HCT116 (cell line): ENCODE results near the gene OAS2. TPM values are rescaled to one million over a fixed set of nuclear protein-coding genes. Genes with fewer than 3 reads are reported as not detected.
A peak's percentile ranks its signal among the peaks of the same experiment; 100 is the strongest.

Source experiments
- ATAC-seq: fragments of 200-7000 bp; cut with Tn5 transposase; 2 replicates; pipeline ENCODE4 v1.9.1; 2020; ENCODE audit warnings: mild to moderate bottlenecking, moderate library complexity
- BruUV-seq: library from RNA; stranded (reverse); fragments of 400-500 nt; replicated peaks from 2 replicates; lab custom pipeline; 2021; lab: Mats Ljungman, UMichigan
- CTCF ChIA-PET: fragments of 300-600 bp; sonication (Branson Sonifier 250); formaldehyde crosslinking; loops from one replicate; lab custom pipeline; 2021; ENCODE audit warnings: antibody characterized with exemption; lab: Charles Lee
- POLR2A ChIA-PET: fragments of 300-600, 350-600 bp; sonication (Branson Sonifier 250); formaldehyde crosslinking; loops from one replicate; lab custom pipeline; 2021; ENCODE audit warnings: antibody characterized with exemption; lab: Charles Lee
- RAD21 ChIA-PET, 2 experiments: fragments of 300-600 bp; sonication (Branson Sonifier 250); formaldehyde crosslinking; loops; one replicate each; lab custom pipeline; 2023; ENCODE audit warnings: low total read pairs in 2 of 2; ENCODE audit not compliant: uncharacterized antibody in 2 of 2, unreplicated experiment in 2 of 2, low non-redundant PET in 1 of 2; lab: Charles Lee
- DNase-seq: peaks from one replicate; pipeline ENCODE4 v3.0.0-alpha.2; 2010; ENCODE audit warnings: low read depth, low spot score
- H2AFZ ChIP-seq: fragments of 200-600 bp; shearing (Covaris generic), sonication (generic); 2 replicates; pipeline ENCODE4 v1.6.1; 2017; ENCODE audit warnings: low read depth, mixed run types, mixed read lengths, antibody characterized with exemption, low read length; ENCODE audit not compliant: poor library complexity, severe bottlenecking
- H3K27ac ChIP-seq: 2 replicates; pipeline ENCODE4 v1.5.1; 2012; ENCODE audit warnings: low read depth, low read length
- H3K27me3 ChIP-seq: fragments of 200-600 bp; sonication (generic); 2 replicates; pipeline ENCODE4 v1.6.1; 2016; ENCODE audit warnings: mixed run types, low read length, mixed read lengths; ENCODE audit not compliant: insufficient read depth
- H3K36me3 ChIP-seq, 2 experiments: fragments of 200-500 bp in 1 of 2; fragments of 200-600 bp in 1 of 2; sonication (Bioruptor generic) in 1 of 2; sonication (generic) in 1 of 2; 2 replicates each; pipeline versions ENCODE4 v1.5.1 to v1.6.1; 2014 to 2016; ENCODE audit warnings: low read length in 2 of 2, inconsistent platforms in 1 of 2, mixed read lengths in 1 of 2, mixed run types in 1 of 2; ENCODE audit not compliant: insufficient read depth in 2 of 2, control insufficient read depth in 1 of 2
- H3K4me1 ChIP-seq, 2 experiments: fragments of 200-600 bp in 1 of 2; sonication (generic) in 1 of 2; 2 replicates each; pipeline versions ENCODE4 v1.5.1 to v1.6.1; 2012 to 2017; ENCODE audit warnings: low read length in 2 of 2, inconsistent platforms in 1 of 2, mild to moderate bottlenecking in 1 of 2, mixed read lengths in 1 of 2, mixed run types in 1 of 2, moderate library complexity in 1 of 2; ENCODE audit not compliant: insufficient read depth in 2 of 2, control insufficient read depth in 1 of 2
- H3K4me2 ChIP-seq: fragments of 200-600 bp; sonication (generic); 2 replicates; pipeline ENCODE4 v1.6.1; 2017; ENCODE audit warnings: mixed run types, low read length, mixed read lengths
- H3K4me3 ChIP-seq, 2 experiments: fragments of 200-600 bp in 1 of 2; sonication (generic) in 1 of 2; replicated peaks in 1 of 2; 2 replicates each; pipeline ENCODE4 v1.5.1; 2011 to 2016; ENCODE audit warnings: low read length in 2 of 2, control low read depth in 1 of 2, low read depth in 1 of 2, mild to moderate bottlenecking in 1 of 2, mixed read lengths in 1 of 2, mixed run types in 1 of 2
- H3K79me2 ChIP-seq: fragments of 200-600 bp; sonication (generic); 2 replicates; pipeline ENCODE4 v1.6.1; 2017; ENCODE audit warnings: mild to moderate bottlenecking, mixed run types, low read length, moderate library complexity, mixed read lengths; ENCODE audit not compliant: insufficient read depth
- H3K9ac ChIP-seq: fragments of 200-600 bp; sonication (generic); 2 replicates; pipeline ENCODE4 v1.6.1; 2016; ENCODE audit warnings: low read length, mixed read lengths
- H3K9me2 ChIP-seq: fragments of 200-600 bp; sonication (generic), shearing (Covaris generic); 2 replicates; pipeline ENCODE4 v1.6.1; 2017; ENCODE audit warnings: mixed run types, mild to moderate bottlenecking, moderate library complexity; ENCODE audit not compliant: insufficient read depth
- H3K9me3 ChIP-seq, 2 experiments: fragments of 200-500 bp in 1 of 2; fragments of 200-600 bp in 1 of 2; sonication (Bioruptor generic) in 1 of 2; sonication (generic) in 1 of 2; 2 replicates each; pipeline ENCODE4 v1.6.1; 2014 to 2017; ENCODE audit warnings: low read length in 2 of 2, mixed read lengths in 2 of 2, inconsistent platforms in 1 of 2, low read depth in 1 of 2, mild to moderate bottlenecking in 1 of 2, mixed run types in 1 of 2, moderate library complexity in 1 of 2; ENCODE audit not compliant: control insufficient read depth in 1 of 2, insufficient read depth in 1 of 2
- H4K20me1 ChIP-seq: fragments of 200-600 bp; sonication (generic), shearing (Covaris generic); 2 replicates; pipeline ENCODE4 v1.6.1; 2017; ENCODE audit warnings: mixed run types, mild to moderate bottlenecking, moderate library complexity; ENCODE audit not compliant: insufficient read depth
- CBX3 ChIP-seq: IDR thresholded peaks from 2 replicates; pipeline ENCODE4 v1.6.1; 2012; ENCODE audit warnings: low read depth
- CEBPB ChIP-seq: IDR thresholded peaks from 2 replicates; pipeline ENCODE4 v1.6.1; 2012; ENCODE audit warnings: low read depth
- EGR1 ChIP-seq: IDR thresholded peaks from 2 replicates; pipeline ENCODE4 v1.6.1; 2012; ENCODE audit warnings: low read depth
- EZH2phosphoT487 ChIP-seq: fragments of 200-600 bp; IDR thresholded peaks from 2 replicates; pipeline ENCODE4 v1.6.1; 2018; ENCODE audit warnings: antibody characterized with exemption, borderline replicate concordance
- JUND ChIP-seq: IDR thresholded peaks from 2 replicates; pipeline ENCODE4 v1.6.1; 2012
- POLR2A ChIP-seq: IDR thresholded peaks from 2 replicates; pipeline ENCODE4 v1.7.0; 2011; ENCODE audit warnings: borderline replicate concordance; ENCODE audit not compliant: insufficient read depth, insufficient read length; ENCODE audit errors: extremely low read depth
- POLR2AphosphoS5 ChIP-seq: IDR thresholded peaks from 2 replicates; pipeline ENCODE4 v1.6.1; 2011; ENCODE audit warnings: mild to moderate bottlenecking, low read depth, low read length, moderate library complexity
- RAD21 ChIP-seq: IDR thresholded peaks from 2 replicates; pipeline ENCODE4 v1.6.1; 2012; ENCODE audit warnings: low read depth, mild to moderate bottlenecking
- YY1 ChIP-seq: IDR thresholded peaks from 2 replicates; pipeline ENCODE4 v1.6.1; 2011; ENCODE audit warnings: low read length, low read depth, moderate library complexity, mild to moderate bottlenecking; ENCODE audit not compliant: insufficient replicate concordance; ENCODE audit errors: extremely low read depth
- ZNF274 ChIP-seq: fragments of 200-500 bp; sonication (Bioruptor generic); IDR thresholded peaks from 2 replicates; pipeline ENCODE4 v1.6.1; 2014; ENCODE audit warnings: mild to moderate bottlenecking, low read depth, low read length, inconsistent platforms
- intact Hi-C: fragments of 100-400 bp; cut with micrococcal nuclease; formaldehyde crosslinking; loops from 2 replicates; pipeline ENCODE4 v1.10.0; 2022
- total RNA-seq: library from RNA; stranded (reverse); gene quantifications from one replicate; pipeline ENCODE4 v1.2.1, GENCODE V29; 2021; ENCODE audit not compliant: unreplicated experiment
- TF ChIP-seq, protein P1 (sequence below): IDR thresholded peaks from 2 replicates; pipeline ENCODE4 v1.6.1; 2012; ENCODE audit warnings: low read depth
- TF ChIP-seq, protein P2 (sequence below): IDR thresholded peaks from 2 replicates; pipeline ENCODE4 v1.6.1; 2012
- TF ChIP-seq, protein P3 (sequence below): IDR thresholded peaks from 2 replicates; pipeline ENCODE4 v1.6.1; 2011; ENCODE audit warnings: mild to moderate bottlenecking, low read length, moderate library complexity; ENCODE audit not compliant: insufficient replicate concordance; ENCODE audit errors: extremely low read depth
- TF ChIP-seq, protein P4 (sequence below), 3 experiments: fragments of 200-600 bp in 1 of 3; sonication (generic) in 1 of 3; IDR thresholded peaks in 2 of 3; conservative IDR thresholded peaks in 1 of 3; 2 replicates each; pipeline ENCODE4 v1.5.1; 2012 to 2017; ENCODE audit warnings: low read depth in 2 of 3, low read length in 2 of 3, antibody characterized with exemption in 1 of 3, borderline replicate concordance in 1 of 3, control low read depth in 1 of 3, mild to moderate bottlenecking in 1 of 3, mixed read lengths in 1 of 3, mixed run types in 1 of 3, moderate library complexity in 1 of 3; ENCODE audit not compliant: insufficient read depth in 1 of 3

The OAS2 gene
- total RNA-seq, 1 experiment from 2014 or later: 0.30 TPM

DNA sequence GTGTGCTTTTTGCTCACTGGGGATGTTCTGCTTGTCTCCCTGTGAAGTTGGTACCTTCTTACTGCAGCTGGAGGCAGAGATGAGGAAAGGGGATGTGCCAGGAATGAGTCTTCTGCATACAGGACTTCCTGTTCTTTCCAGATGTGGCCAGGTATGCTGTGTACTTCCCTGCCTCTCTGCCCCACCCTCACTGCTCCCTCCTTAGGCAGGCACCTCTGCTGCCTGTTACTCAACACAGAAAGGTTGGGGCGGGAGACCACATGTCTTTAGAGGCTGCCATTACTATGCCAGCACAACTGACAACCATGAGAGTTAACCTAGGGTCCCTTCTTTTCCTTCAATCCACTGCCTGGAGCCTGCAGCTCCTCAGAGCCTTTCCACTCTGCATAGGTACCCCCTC, 42.1 kb upstream of the OAS2 start (continued):
- TF ChIP-seq, protein P1, sequence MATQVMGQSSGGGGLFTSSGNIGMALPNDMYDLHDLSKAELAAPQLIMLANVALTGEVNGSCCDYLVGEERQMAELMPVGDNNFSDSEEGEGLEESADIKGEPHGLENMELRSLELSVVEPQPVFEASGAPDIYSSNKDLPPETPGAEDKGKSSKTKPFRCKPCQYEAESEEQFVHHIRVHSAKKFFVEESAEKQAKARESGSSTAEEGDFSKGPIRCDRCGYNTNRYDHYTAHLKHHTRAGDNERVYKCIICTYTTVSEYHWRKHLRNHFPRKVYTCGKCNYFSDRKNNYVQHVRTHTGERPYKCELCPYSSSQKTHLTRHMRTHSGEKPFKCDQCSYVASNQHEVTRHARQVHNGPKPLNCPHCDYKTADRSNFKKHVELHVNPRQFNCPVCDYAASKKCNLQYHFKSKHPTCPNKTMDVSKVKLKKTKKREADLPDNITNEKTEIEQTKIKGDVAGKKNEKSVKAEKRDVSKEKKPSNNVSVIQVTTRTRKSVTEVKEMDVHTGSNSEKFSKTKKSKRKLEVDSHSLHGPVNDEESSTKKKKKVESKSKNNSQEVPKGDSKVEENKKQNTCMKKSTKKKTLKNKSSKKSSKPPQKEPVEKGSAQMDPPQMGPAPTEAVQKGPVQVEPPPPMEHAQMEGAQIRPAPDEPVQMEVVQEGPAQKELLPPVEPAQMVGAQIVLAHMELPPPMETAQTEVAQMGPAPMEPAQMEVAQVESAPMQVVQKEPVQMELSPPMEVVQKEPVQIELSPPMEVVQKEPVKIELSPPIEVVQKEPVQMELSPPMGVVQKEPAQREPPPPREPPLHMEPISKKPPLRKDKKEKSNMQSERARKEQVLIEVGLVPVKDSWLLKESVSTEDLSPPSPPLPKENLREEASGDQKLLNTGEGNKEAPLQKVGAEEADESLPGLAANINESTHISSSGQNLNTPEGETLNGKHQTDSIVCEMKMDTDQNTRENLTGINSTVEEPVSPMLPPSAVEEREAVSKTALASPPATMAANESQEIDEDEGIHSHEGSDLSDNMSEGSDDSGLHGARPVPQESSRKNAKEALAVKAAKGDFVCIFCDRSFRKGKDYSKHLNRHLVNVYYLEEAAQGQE: no peak

DNA sequence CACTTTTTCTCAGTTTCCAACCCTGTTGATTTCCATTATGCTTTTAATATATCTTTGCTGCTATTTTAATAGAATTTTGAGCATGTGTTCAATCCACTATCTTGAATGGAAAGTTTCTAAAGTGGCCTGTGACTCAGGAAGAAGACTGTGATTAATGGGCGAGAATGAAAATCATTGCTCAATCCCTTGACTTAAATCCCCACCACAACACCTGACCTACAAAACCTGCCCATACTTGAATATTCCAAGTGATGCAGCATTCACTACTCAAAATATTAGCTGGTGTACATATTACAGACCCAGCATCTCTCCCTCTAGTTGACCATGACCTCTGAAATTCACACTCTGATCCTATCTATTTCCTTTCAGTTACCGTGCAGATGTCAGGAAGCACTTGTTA, 41.4 kb upstream of the OAS2 start:
- Histone ChIP-seq H3K4me1 (peaks cover 5 to 22% of the 10 kb centered on the region in 2 experiments; a peak in 2 of 4 replicates), H4K20me1 (no peaks in the 10 kb centered on the region), H3K9ac (no peak overlapping the region), H3K79me2 (no peaks in the 10 kb centered on the region; the same call in 1 of the 2 replicates), H3K27me3 (no peaks in the 10 kb centered on the region), H3K9me3 (no peaks in the 10 kb centered on the region), H3K9me2 (no peaks in the 10 kb centered on the region), H2AFZ (peak overlapping the region; percentile 16), H3K36me3 (no peaks in the 10 kb centered on the region), H3K4me3 (no peak overlapping the region), H3K4me2 (no peak overlapping the region), H3K27ac (no peak overlapping the region)
- intact Hi-C loops: no loop called here
- RAD21 ChIA-PET: no interaction called here
- CTCF ChIA-PET: no interaction called here
- ATAC-seq: no peak
- BruUV-seq: no TSS peak
- POLR2A ChIA-PET: no interaction called here
- TF ChIP-seq CBX3 (no peak), CEBPB (no peak), EGR1 (no peak), ZNF274 (no peak), EZH2phosphoT487 (no peak), RAD21 (no peak), JUND (no peak), POLR2AphosphoS5 (no peak), YY1 (no peak), POLR2A (no peak)
- TF ChIP-seq, protein P2, sequence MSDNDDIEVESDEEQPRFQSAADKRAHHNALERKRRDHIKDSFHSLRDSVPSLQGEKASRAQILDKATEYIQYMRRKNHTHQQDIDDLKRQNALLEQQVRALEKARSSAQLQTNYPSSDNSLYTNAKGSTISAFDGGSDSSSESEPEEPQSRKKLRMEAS: no peak
- TF ChIP-seq, protein P3, sequence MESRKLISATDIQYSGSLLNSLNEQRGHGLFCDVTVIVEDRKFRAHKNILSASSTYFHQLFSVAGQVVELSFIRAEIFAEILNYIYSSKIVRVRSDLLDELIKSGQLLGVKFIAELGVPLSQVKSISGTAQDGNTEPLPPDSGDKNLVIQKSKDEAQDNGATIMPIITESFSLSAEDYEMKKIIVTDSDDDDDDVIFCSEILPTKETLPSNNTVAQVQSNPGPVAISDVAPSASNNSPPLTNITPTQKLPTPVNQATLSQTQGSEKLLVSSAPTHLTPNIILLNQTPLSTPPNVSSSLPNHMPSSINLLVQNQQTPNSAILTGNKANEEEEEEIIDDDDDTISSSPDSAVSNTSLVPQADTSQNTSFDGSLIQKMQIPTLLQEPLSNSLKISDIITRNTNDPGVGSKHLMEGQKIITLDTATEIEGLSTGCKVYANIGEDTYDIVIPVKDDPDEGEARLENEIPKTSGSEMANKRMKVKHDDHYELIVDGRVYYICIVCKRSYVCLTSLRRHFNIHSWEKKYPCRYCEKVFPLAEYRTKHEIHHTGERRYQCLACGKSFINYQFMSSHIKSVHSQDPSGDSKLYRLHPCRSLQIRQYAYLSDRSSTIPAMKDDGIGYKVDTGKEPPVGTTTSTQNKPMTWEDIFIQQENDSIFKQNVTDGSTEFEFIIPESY: no peak
- TF ChIP-seq, protein P4, sequence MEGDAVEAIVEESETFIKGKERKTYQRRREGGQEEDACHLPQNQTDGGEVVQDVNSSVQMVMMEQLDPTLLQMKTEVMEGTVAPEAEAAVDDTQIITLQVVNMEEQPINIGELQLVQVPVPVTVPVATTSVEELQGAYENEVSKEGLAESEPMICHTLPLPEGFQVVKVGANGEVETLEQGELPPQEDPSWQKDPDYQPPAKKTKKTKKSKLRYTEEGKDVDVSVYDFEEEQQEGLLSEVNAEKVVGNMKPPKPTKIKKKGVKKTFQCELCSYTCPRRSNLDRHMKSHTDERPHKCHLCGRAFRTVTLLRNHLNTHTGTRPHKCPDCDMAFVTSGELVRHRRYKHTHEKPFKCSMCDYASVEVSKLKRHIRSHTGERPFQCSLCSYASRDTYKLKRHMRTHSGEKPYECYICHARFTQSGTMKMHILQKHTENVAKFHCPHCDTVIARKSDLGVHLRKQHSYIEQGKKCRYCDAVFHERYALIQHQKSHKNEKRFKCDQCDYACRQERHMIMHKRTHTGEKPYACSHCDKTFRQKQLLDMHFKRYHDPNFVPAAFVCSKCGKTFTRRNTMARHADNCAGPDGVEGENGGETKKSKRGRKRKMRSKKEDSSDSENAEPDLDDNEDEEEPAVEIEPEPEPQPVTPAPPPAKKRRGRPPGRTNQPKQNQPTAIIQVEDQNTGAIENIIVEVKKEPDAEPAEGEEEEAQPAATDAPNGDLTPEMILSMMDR (IDR thresholded peaks at IDR 0.05 in 2 of 3, conservative IDR thresholded peaks at IDR 0.05 in 1 of 3; ENCODE audit: borderline replicate concordance in 1 of 3, insufficient read depth in 1 of 3, low read depth in 2 of 3, low read length in 2 of 3): no peak
- DNase-seq: no peak
